DOHH2 (cell line): ENCODE results near the gene UVRAG.

Source experiments
- H3F3A ChIP-seq: fragments of 200-600 bp; sonication (generic), shearing (Covaris generic); 2 replicates; pipeline ENCODE4 v1.6.0; 2016; ENCODE audit warnings: antibody characterized with exemption, mild to moderate bottlenecking; ENCODE audit not compliant: control insufficient read depth, insufficient read depth
- H3K27ac ChIP-seq: fragments of 200-600 bp; sonication (generic); 2 replicates; pipeline ENCODE4 v1.5.1; 2014; ENCODE audit warnings: low read depth, mild to moderate bottlenecking, low read length, moderate library complexity
- H3K27me3 ChIP-seq: fragments of 200-600 bp; sonication (generic); 2 replicates; pipeline ENCODE4 v1.6.1; 2014; ENCODE audit warnings: mild to moderate bottlenecking, low read length, mixed read lengths; ENCODE audit not compliant: control insufficient read depth
- H3K36me3 ChIP-seq: fragments of 200-600 bp; sonication (generic); 2 replicates; pipeline ENCODE4 v1.6.1; 2014; ENCODE audit warnings: mild to moderate bottlenecking, low read length, moderate library complexity, mixed read lengths; ENCODE audit not compliant: control insufficient read depth
- H3K4me1 ChIP-seq: fragments of 200-600 bp; sonication (generic); 2 replicates; pipeline ENCODE4 v1.6.1; 2014; ENCODE audit warnings: mild to moderate bottlenecking, low read length, mixed read lengths; ENCODE audit not compliant: control insufficient read depth
- H3K4me2 ChIP-seq: fragments of 200-600 bp; sonication (generic); 2 replicates; pipeline ENCODE4 v1.6.0; 2014; ENCODE audit warnings: mild to moderate bottlenecking, low read length, moderate library complexity
- H3K4me3 ChIP-seq: fragments of 200-600 bp; sonication (generic); 2 replicates; pipeline ENCODE4 v1.5.1; 2014; ENCODE audit warnings: mild to moderate bottlenecking, low read length, mixed read lengths
- H3K79me2 ChIP-seq: fragments of 200-600 bp; sonication (generic); 2 replicates; pipeline ENCODE4 v1.6.1; 2014; ENCODE audit warnings: mild to moderate bottlenecking, low read length, mixed read lengths; ENCODE audit not compliant: control insufficient read depth
- H3K9me2 ChIP-seq: fragments of 200-600 bp; sonication (generic); replicated peaks from 2 replicates; pipeline ENCODE4 v1.6.1; 2014; ENCODE audit warnings: mild to moderate bottlenecking, low read length, mixed read lengths; ENCODE audit not compliant: control insufficient read depth
- H3K9me3 ChIP-seq: fragments of 200-600 bp; sonication (generic); 2 replicates; pipeline ENCODE4 v1.6.1; 2014; ENCODE audit warnings: antibody characterized with exemption, low read length, mixed read lengths; ENCODE audit not compliant: control insufficient read depth, insufficient read depth
- H4K20me1 ChIP-seq: fragments of 200-600 bp; sonication (generic); 2 replicates; pipeline ENCODE4 v1.6.0; 2014; ENCODE audit warnings: low read depth, mild to moderate bottlenecking, antibody characterized with exemption, low read length, moderate library complexity; ENCODE audit not compliant: control insufficient read depth, insufficient read depth
- CTCF ChIP-seq: fragments of 200-600 bp; sonication (generic); IDR thresholded peaks from one replicate; pipeline ENCODE4 v1.5.1; 2014; ENCODE audit warnings: antibody characterized with exemption, mild to moderate bottlenecking, low read depth, low read length; ENCODE audit not compliant: poor library complexity, severe bottlenecking
- EZH2phosphoT487 ChIP-seq: fragments of 200-600 bp; sonication (generic); IDR thresholded peaks from 2 replicates; pipeline ENCODE4 v1.6.1; 2017; ENCODE audit warnings: borderline replicate concordance, mild to moderate bottlenecking, antibody characterized with exemption, low read length, moderate library complexity, mixed read lengths

Gene UVRAG

GRCh38 chr11:75939516-75939915 is 124.5 kb downstream of the UVRAG start:
- Histone ChIP-seq H3K27me3 (no peaks in the 10 kb centered on the region), H3K9me2 (no peaks in the 10 kb centered on the region), H3K4me1 (peaks cover 53% of the 10 kb centered on the region), H3K4me2 (0 out of 2 replicates have a peak overlapping the region, but pooled peaks have one; percentile 3), H4K20me1 (peaks cover 13% of the 10 kb centered on the region; the same call in 1 of the 2 replicates), H3K4me3 (no peak overlapping the region), H3K27ac (no peak overlapping the region), H3K9me3 (no peaks in the 10 kb centered on the region), H3F3A (peaks cover 4% of the 10 kb centered on the region; the same call in 1 of the 2 replicates), H3K79me2 (peaks cover 96% of the 10 kb centered on the region), H3K36me3 (peaks cover 56% of the 10 kb centered on the region)
- TF ChIP-seq EZH2phosphoT487 (no peak), CTCF (no peak)

GRCh38 chr11:75939992-75940391 is 125.0 kb downstream of the UVRAG start:
- H3K4me2 ChIP-seq = no peak overlapping the region
- H3K27me3 ChIP-seq = no peaks in the 10 kb centered on the region

GRCh38 chr11:75940911-75941310 is 125.9 kb downstream of the UVRAG start:
- Histone ChIP-seq H3K79me2 (peaks cover 95% of the 10 kb centered on the region), H3K4me3 (no peak overlapping the region), H3K36me3 (peaks cover 55% of the 10 kb centered on the region), H3K27me3 (no peaks in the 10 kb centered on the region), H3K27ac (no peak overlapping the region), H3K4me1 (peaks cover 66% of the 10 kb centered on the region), H3K4me2 (no peak overlapping the region), H4K20me1 (peaks cover 13% of the 10 kb centered on the region; the same call in 1 of the 2 replicates), H3F3A (peaks cover 7% of the 10 kb centered on the region; the same call in 1 of the 2 replicates), H3K9me2 (no peaks in the 10 kb centered on the region), H3K9me3 (no peaks in the 10 kb centered on the region)
- TF ChIP-seq EZH2phosphoT487 (no peak), CTCF (no peak)

More at GRCh38 chr11:75939992-75940391, 125.0 kb downstream of the UVRAG start:
- TF ChIP-seq CTCF = no peak
- TF ChIP-seq EZH2phosphoT487 = no peak
- Histone ChIP-seq H3K79me2 (peaks cover 95% of the 10 kb centered on the region), H3K9me3 (no peaks in the 10 kb centered on the region), H4K20me1 (peaks cover 13% of the 10 kb centered on the region; the same call in 1 of the 2 replicates), H3K4me1 (peaks cover 57% of the 10 kb centered on the region), H3K27ac (no peak overlapping the region), H3K9me2 (no peaks in the 10 kb centered on the region), H3K4me3 (no peak overlapping the region), H3F3A (peaks cover 4% of the 10 kb centered on the region; the same call in 1 of the 2 replicates), H3K36me3 (peaks cover 56% of the 10 kb centered on the region)
